Measurements from ENCODE around the gene SPTSSA. TPM values are rescaled to one million over a fixed set of nuclear protein-coding genes. Genes with fewer than 3 reads are reported as not detected.

The SPTSSA gene
- total and polyA plus RNA-seq, 12 donors: 20.6 to 205 (median 55.3) TPM

DNA sequence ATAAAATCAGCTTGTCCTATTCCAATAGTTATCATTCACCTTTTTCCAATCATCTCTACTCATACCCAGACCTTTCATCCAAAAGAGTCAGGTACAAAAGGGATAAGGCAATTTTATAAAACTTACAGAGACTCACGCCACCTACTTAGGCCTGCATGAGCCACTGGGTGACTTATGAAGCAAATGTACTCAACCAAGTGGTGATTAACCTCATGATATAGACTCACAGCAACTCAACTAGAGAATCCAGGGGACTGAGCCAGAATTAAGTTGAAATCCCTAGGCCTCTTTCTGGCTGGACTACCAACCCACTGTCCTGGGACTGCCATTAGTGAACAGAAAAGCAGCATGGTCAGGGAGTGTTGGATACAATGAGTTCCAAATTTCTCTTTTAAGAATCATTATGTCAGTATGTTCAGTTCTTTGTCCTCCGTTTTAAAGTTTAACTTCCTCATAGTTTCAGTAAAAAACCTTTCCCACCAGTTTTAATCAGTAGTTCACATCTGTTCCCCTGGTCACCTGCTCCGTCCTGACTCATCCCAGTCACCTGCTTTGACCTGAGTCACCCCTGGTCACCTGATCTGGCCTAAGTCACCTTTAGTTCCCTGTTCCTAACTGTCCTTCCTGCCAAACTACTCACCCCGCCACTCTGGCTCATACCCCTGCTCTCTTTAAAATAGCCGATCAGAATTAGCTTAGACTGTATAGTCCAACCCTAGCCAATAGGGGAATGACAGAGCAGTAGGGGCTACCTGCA is 36.8 kb downstream of the SPTSSA start:
- no peaks in the 10 kb centered on the region for H3K36me3 ChIP-seq (replicated peaks in 1 of 2)
- peaks cover 0 to 6% of the 10 kb centered on the region in 2 donors for H3K4me1 ChIP-seq (replicated peaks in 1 of 2)
- H3K27ac ChIP-seq: no peak overlapping the region
- TF ChIP-seq, protein P1, sequence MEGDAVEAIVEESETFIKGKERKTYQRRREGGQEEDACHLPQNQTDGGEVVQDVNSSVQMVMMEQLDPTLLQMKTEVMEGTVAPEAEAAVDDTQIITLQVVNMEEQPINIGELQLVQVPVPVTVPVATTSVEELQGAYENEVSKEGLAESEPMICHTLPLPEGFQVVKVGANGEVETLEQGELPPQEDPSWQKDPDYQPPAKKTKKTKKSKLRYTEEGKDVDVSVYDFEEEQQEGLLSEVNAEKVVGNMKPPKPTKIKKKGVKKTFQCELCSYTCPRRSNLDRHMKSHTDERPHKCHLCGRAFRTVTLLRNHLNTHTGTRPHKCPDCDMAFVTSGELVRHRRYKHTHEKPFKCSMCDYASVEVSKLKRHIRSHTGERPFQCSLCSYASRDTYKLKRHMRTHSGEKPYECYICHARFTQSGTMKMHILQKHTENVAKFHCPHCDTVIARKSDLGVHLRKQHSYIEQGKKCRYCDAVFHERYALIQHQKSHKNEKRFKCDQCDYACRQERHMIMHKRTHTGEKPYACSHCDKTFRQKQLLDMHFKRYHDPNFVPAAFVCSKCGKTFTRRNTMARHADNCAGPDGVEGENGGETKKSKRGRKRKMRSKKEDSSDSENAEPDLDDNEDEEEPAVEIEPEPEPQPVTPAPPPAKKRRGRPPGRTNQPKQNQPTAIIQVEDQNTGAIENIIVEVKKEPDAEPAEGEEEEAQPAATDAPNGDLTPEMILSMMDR (IDR thresholded peaks at IDR 0.05): no peak
- TF ChIP-seq POLR2A (IDR thresholded peaks at IDR 0.05): no peak
- 85 to 92% (median 86%) methylated on average over 5 of the region's 5 CpGs for WGBS, 4 donors
- no peak overlapping the region for H3K4me3 ChIP-seq
- DNase-seq: peak in 1 of 7 donors; percentile 11
- peaks cover 0 to 5% (median 0%) of the 10 kb centered on the region in 3 donors for H3K9me3 ChIP-seq (replicated peaks in 1 of 3)
- intact Hi-C loops (cut with DNase I): no loop called here
- no peaks in the 10 kb centered on the region for H3K27me3 ChIP-seq

DNA sequence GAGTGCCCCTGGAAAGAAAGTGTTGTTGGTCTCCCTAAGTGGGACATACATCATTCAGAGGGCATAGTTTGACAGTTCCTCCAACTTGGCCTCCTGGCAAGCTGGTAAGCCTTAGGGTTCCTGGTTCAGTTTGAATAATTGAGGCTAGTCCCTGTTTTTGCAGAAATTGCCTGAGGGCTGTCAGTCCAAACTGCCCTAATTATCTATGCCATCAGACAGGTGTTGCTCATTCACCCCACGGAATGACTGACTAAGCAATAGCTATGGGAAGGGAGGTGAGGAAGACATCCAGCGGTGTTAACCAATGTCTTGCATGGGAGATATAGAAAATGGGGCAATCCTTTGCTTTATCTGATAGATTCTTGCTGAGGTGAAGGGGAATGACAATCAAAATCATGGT is 37.6 kb downstream of the SPTSSA start:
- no peaks in the 10 kb centered on the region for H3K27me3 ChIP-seq
- intact Hi-C loops (cut with DNase I): no loop called here
- H3K4me3 ChIP-seq: no peak overlapping the region
- TF ChIP-seq POLR2A (IDR thresholded peaks at IDR 0.05): no peak
- TF ChIP-seq, protein P1 (IDR thresholded peaks at IDR 0.05): no peak
- peaks cover 0 to 5% (median 0%) of the 10 kb centered on the region in 3 donors for H3K9me3 ChIP-seq (replicated peaks in 1 of 3)
- 84 to 94% (median 90%) methylated on average over 2 of the region's 2 CpGs for WGBS, 4 donors
- H3K27ac ChIP-seq: no peak overlapping the region
- no peak for DNase-seq
- H3K4me1 ChIP-seq (replicated peaks in 1 of 2): peaks cover 0 to 6% of the 10 kb centered on the region in 2 donors
- no peaks in the 10 kb centered on the region for H3K36me3 ChIP-seq (replicated peaks in 1 of 2)

DNA sequence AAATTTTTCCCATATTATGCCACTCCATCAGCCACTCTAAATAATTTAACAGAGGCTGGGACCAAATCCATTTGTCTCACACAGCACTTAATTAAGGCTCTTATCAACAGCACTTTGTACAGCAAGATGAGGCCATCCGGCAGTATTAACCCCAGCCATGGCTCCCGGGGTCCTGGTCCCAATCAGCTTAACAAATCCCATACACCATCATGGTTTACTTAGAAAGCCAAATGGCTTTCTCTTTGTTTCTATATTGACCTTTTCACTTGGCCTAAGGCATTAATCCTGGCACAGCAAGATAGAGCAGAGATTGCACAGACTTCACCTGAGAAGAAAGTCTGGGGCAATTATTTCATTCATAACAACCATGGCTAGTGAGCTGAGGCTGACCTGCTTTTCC is 38.6 kb downstream of the SPTSSA start:
- no peak for DNase-seq
- Histone ChIP-seq H3K36me3 (replicated peaks in 1 of 2) (no peaks in the 10 kb centered on the region), H3K4me3 (no peak overlapping the region), H3K27ac (no peak overlapping the region), H3K27me3 (no peaks in the 10 kb centered on the region), H3K4me1 (replicated peaks in 1 of 2) (peaks cover 0 to 6% of the 10 kb centered on the region in 2 donors), H3K9me3 (replicated peaks in 1 of 3) (peaks cover 0 to 5% (median 0%) of the 10 kb centered on the region in 3 donors)
- 81 to 90% (median 82%) methylated on average over 2 of the region's 2 CpGs for WGBS, 4 donors
- TF ChIP-seq POLR2A (IDR thresholded peaks at IDR 0.05): no peak
- TF ChIP-seq, protein P1 (IDR thresholded peaks at IDR 0.05): no peak
- intact Hi-C loops (cut with DNase I): no loop called here

DNA sequence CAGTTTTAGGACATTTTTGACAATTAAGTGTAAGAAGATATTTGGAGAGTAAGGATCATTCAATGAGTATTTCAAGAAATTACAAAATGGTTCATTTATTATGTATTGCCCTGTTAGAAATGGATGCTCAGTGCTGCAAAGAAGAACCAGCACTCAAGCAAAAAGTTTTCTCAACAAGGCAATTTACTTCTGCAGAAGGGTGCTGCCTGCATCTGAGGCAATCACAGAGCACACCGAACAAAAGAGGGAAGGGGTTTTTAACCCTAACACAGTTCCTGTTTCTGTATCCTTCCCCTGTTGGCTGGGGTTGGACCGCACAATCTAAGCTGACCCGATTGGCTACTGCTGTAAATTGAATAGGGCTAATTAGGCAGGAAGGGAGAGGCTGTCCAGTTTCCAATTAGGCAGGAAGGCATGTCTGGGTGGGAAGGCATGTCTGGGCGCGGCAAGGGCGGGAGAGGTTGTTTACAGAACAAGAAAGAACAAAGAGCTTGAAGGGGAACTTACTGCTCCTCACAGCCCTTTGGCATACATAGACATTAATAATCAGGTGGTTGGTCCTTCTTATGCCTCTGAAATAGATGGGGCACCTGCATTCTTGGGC is 41.4 kb downstream of the SPTSSA start:
- WGBS, 4 donors: 90 to 94% (median 93%) methylated on average over 6 of the region's 6 CpGs
- intact Hi-C loops (cut with DNase I): no loop called here
- Histone ChIP-seq H3K4me3 (no peak overlapping the region), H3K27me3 (no peaks in the 10 kb centered on the region), H3K9me3 (replicated peaks in 1 of 3) (peaks cover 0 to 5% (median 0%) of the 10 kb centered on the region in 3 donors), H3K4me1 (replicated peaks in 1 of 2) (no peaks in the 10 kb centered on the region), H3K27ac (no peak overlapping the region), H3K36me3 (replicated peaks in 1 of 2) (no peaks in the 10 kb centered on the region)
- DNase-seq: no peak
- TF ChIP-seq, protein P1 (IDR thresholded peaks at IDR 0.05): no peak
- TF ChIP-seq POLR2A (IDR thresholded peaks at IDR 0.05): no peak
